Endothelial cell of umbilical vein (primary cell): ENCODE results near the gene CCDC177. TPM values are rescaled to one million over a fixed set of nuclear protein-coding genes. Genes with fewer than 3 reads are reported as not detected.

Experiments
- BruUV-seq: library from RNA; stranded (reverse); fragments of 400-500 nt; replicated peaks from 2 replicates; lab custom pipeline; 2021; lab: Mats Ljungman, UMichigan
- CTCF ChIA-PET: fragments of 300-600, 350-600 bp; sonication (Branson Sonifier 250); formaldehyde crosslinking; loops from one replicate; lab custom pipeline; 2021; ENCODE audit warnings: antibody characterized with exemption, inconsistent platforms; lab: Charles Lee
- POLR2A ChIA-PET: fragments of 300-600, 350-600 bp; sonication (Branson Sonifier 250); formaldehyde crosslinking; loops from one replicate; lab custom pipeline; 2021; ENCODE audit warnings: antibody characterized with exemption, inconsistent platforms; lab: Charles Lee
- DNase-seq: peaks from one replicate; pipeline ENCODE4 v3.0.0-alpha.2; 2011; ENCODE audit warnings: low read depth, low spot score
- FAIRE-seq: peaks from 2 replicates; lab custom pipeline; 2011; peaks lifted over from hg19 to GRCh38; lab: Jason Lieb, UNC
- H2AFZ ChIP-seq: 2 replicates; pipeline ENCODE4 v1.6.0; 2012; ENCODE audit warnings: low read depth, low read length, control low read depth, inconsistent platforms
- H3K27ac ChIP-seq: 2 replicates; pipeline ENCODE4 v1.5.1; 2011; ENCODE audit warnings: low read depth, mild to moderate bottlenecking, control low read depth, low read length, moderate library complexity; ENCODE audit not compliant: insufficient read depth
- H3K27me3 ChIP-seq, 2 experiments: 2 replicates each; pipeline versions ENCODE4 v1.6.0 to v1.6.1; 2011; ENCODE audit warnings: low read length in 2 of 2, mixed read lengths in 1 of 2; ENCODE audit not compliant: control insufficient read depth in 2 of 2, insufficient read depth in 2 of 2
- H3K36me3 ChIP-seq, 2 experiments: 2 replicates in 1 of 2; 3 replicates in 1 of 2; pipeline ENCODE4 v1.5.1; 2011; ENCODE audit warnings: low read length in 2 of 2, mild to moderate bottlenecking in 1 of 2, moderate library complexity in 1 of 2; ENCODE audit not compliant: control insufficient read depth in 2 of 2, insufficient read depth in 2 of 2; ENCODE audit errors: extremely low read depth in 1 of 2
- H3K4me1 ChIP-seq: 3 replicates; pipeline ENCODE4 v1.5.1; 2011; ENCODE audit warnings: mild to moderate bottlenecking, low read length; ENCODE audit not compliant: control insufficient read depth, insufficient read depth; ENCODE audit errors: extremely low read depth
- H3K4me2 ChIP-seq: 2 replicates; pipeline ENCODE4 v1.6.1; 2011; ENCODE audit warnings: low read length, control low read depth, mixed read lengths; ENCODE audit not compliant: insufficient read depth
- H3K4me3 ChIP-seq, 3 experiments: fragments of 200-600 bp in 1 of 3; sonication (generic), shearing (Covaris generic) in 1 of 3; replicated peaks in 1 of 3; 2 replicates each; pipeline ENCODE4 v1.5.1; 2011 to 2016; ENCODE audit warnings: control low read depth in 3 of 3, low read length in 3 of 3, mild to moderate bottlenecking in 2 of 3, inconsistent platforms in 1 of 3, low read depth in 1 of 3, moderate library complexity in 1 of 3; ENCODE audit not compliant: insufficient read depth in 1 of 3
- H3K79me2 ChIP-seq: 2 replicates; pipeline ENCODE4 v1.6.0; 2012; ENCODE audit warnings: low read length, inconsistent platforms; ENCODE audit not compliant: control insufficient read depth, insufficient read depth
- H3K9ac ChIP-seq: replicated peaks from 2 replicates; pipeline ENCODE3; 2011; ENCODE audit warnings: low read length, control low read depth; ENCODE audit not compliant: insufficient read depth; ENCODE audit errors: extremely low read depth
- H3K9me1 ChIP-seq: replicated peaks from 3 replicates; pipeline ENCODE4 v1.6.0; 2011; ENCODE audit warnings: mild to moderate bottlenecking, low read length; ENCODE audit not compliant: control insufficient read depth, insufficient read depth; ENCODE audit errors: extremely low read depth
- H3K9me3 ChIP-seq: replicated peaks from 2 replicates; pipeline ENCODE4 v1.5.1; 2012; ENCODE audit warnings: low read length, inconsistent platforms; ENCODE audit not compliant: control insufficient read depth, insufficient read depth
- H4K20me1 ChIP-seq: replicated peaks from 2 replicates; pipeline ENCODE3; 2011; ENCODE audit warnings: mild to moderate bottlenecking, low read length; ENCODE audit not compliant: control insufficient read depth, insufficient read depth; ENCODE audit errors: extremely low read depth
- EZH2 ChIP-seq: IDR thresholded peaks from 2 replicates; pipeline ENCODE4 v1.6.1; 2012; ENCODE audit warnings: borderline replicate concordance, low read depth, mild to moderate bottlenecking, moderate library complexity, low read length, inconsistent platforms; ENCODE audit not compliant: severe bottlenecking
- FOS ChIP-seq: IDR thresholded peaks from 2 replicates; pipeline ENCODE4 v1.6.1; 2011; ENCODE audit warnings: mild to moderate bottlenecking, low read length, moderate library complexity, borderline replicate concordance; ENCODE audit not compliant: insufficient read depth
- GATA2 ChIP-seq: IDR thresholded peaks from 2 replicates; pipeline ENCODE4 v1.7.0; 2011; ENCODE audit warnings: low read depth, mild to moderate bottlenecking, moderate library complexity, mixed read lengths, low read length; ENCODE audit not compliant: insufficient read length, insufficient read depth
- JUN ChIP-seq: IDR thresholded peaks from 2 replicates; pipeline ENCODE4 v1.6.1; 2011; ENCODE audit warnings: borderline replicate concordance, low read depth; ENCODE audit not compliant: insufficient read length, insufficient read depth
- MYC ChIP-seq: IDR thresholded peaks from one replicate; pipeline ENCODE4 v1.6.1; 2011; ENCODE audit warnings: mild to moderate bottlenecking, low read depth, low read length
- POLR2A ChIP-seq: IDR thresholded peaks from 2 replicates; pipeline ENCODE4 v1.6.1; 2012; ENCODE audit warnings: low read depth, mild to moderate bottlenecking, control low read depth, low read length
- POLR2AphosphoS5 ChIP-seq: IDR thresholded peaks from 2 replicates; pipeline ENCODE4 v1.6.1; 2012; ENCODE audit warnings: low read depth, mild to moderate bottlenecking, control low read depth, low read length, moderate library complexity; ENCODE audit not compliant: insufficient read depth
- dilution Hi-C: fragments of 300-500 bp; cut with MboI; formaldehyde crosslinking; loops from one replicate; pipeline ENCODE4 v1.15.0; 2019; ENCODE audit warnings: low sequenced_read_pairs; ENCODE audit not compliant: extremely low pct_ligation_motif_present
- intact Hi-C: fragments of 100-400 bp; cut with micrococcal nuclease; formaldehyde crosslinking; loops from one replicate; pipeline ENCODE4 v1.10.0; 2022
- polyA plus RNA-seq, 4 experiments: library from polyadenylated mRNA; depleted of rRNA in 3 of 4; stranded (reverse) in 3 of 4; unstranded in 1 of 4; fragments of >200 nt; gene quantifications; 2 replicates each; pipeline versions ENCODE4 v1.2.1 to v1.2.3, GENCODE V29; 2011 to 2012; ENCODE audit warnings: missing spikeins in 1 of 4
- total RNA-seq: library from RNA; stranded (reverse); gene quantifications from 2 replicates; pipeline ENCODE4 v1.2.3, GENCODE V29; 2021
- TF ChIP-seq, protein P1 (sequence below): IDR thresholded peaks from 2 replicates; pipeline ENCODE4 v1.6.1; 2011; ENCODE audit not compliant: insufficient read depth, insufficient read length
- TF ChIP-seq, protein P2 (sequence below), 2 donors: IDR thresholded peaks; 1 replicate in 1 of 2; 2 replicates in 1 of 2; pipeline ENCODE4 v1.5.1; 2011; ENCODE audit warnings: low read length in 2 of 2, mild to moderate bottlenecking in 2 of 2, moderate library complexity in 2 of 2, control low read depth in 1 of 2, inconsistent platforms in 1 of 2, low read depth in 1 of 2; ENCODE audit not compliant: insufficient read depth in 1 of 2; ENCODE audit errors: extremely low read depth in 1 of 2

Gene CCDC177
- total and polyA plus RNA-seq, 2 donors (not counting 3 experiments of a cell fraction or from before 2014, with no cell fraction given), result not detected

DNA sequence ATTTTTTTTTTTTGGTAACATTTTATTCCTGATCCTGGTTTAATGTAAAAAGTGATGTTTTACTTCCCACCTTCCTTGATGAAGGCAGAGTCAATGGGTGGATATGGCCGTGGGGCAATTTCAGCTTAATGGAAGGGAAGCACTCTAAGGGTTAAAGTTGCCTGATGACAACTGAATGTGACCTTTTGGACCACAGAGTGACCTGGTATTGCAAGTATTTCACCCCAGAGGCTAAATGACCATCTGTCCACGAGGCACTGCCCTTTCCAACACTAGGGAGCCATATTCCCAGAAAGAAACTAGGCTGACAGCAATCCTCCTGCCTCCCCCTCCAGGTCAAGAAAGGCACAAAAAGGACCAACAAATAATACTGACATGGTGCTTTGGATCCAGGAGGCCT lies 4.8 kb downstream of the CCDC177 start:
- no TSS peak for BruUV-seq
- ChIA-PET CTCF (interaction anchor here (2.8 kb wide), 1 partner anchor 34 kb away, joined by 12 read pairs; no protein-coding TSS in a partner anchor), POLR2A (no interaction called here)
- Histone ChIP-seq H3K79me2 (no peaks in the 10 kb centered on the region), H3K4me2 (no peak overlapping the region), H3K27me3 (peaks cover 67 to 81% of the 10 kb centered on the region in 2 experiments), H3K9ac (no peak overlapping the region), H3K9me1 (no peaks in the 10 kb centered on the region), H3K9me3 (no peaks in the 10 kb centered on the region), H3K4me3 (no peak overlapping the region), H2AFZ (no peak overlapping the region), H3K27ac (no peak overlapping the region), H4K20me1 (no peaks in the 10 kb centered on the region), H3K4me1 (peaks cover 9% of the 10 kb centered on the region), H3K36me3 (no peaks in the 10 kb centered on the region)
- FAIRE-seq (no peak), DNase-seq (no peak)
- TF ChIP-seq JUN, result no peak
- TF ChIP-seq GATA2, result no peak
- no peak for TF ChIP-seq FOS
- TF ChIP-seq, protein P1, sequence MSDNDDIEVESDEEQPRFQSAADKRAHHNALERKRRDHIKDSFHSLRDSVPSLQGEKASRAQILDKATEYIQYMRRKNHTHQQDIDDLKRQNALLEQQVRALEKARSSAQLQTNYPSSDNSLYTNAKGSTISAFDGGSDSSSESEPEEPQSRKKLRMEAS, result no peak
- no peak for TF ChIP-seq MYC
- TF ChIP-seq, protein P2, sequence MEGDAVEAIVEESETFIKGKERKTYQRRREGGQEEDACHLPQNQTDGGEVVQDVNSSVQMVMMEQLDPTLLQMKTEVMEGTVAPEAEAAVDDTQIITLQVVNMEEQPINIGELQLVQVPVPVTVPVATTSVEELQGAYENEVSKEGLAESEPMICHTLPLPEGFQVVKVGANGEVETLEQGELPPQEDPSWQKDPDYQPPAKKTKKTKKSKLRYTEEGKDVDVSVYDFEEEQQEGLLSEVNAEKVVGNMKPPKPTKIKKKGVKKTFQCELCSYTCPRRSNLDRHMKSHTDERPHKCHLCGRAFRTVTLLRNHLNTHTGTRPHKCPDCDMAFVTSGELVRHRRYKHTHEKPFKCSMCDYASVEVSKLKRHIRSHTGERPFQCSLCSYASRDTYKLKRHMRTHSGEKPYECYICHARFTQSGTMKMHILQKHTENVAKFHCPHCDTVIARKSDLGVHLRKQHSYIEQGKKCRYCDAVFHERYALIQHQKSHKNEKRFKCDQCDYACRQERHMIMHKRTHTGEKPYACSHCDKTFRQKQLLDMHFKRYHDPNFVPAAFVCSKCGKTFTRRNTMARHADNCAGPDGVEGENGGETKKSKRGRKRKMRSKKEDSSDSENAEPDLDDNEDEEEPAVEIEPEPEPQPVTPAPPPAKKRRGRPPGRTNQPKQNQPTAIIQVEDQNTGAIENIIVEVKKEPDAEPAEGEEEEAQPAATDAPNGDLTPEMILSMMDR (IDR thresholded peaks at IDR 0.05; ENCODE audit: extremely low read depth in 1 of 2, insufficient read depth in 1 of 2, low read depth in 1 of 2, low read length in 2 of 2), result no peak
- TF ChIP-seq POLR2AphosphoS5, result no peak
- TF ChIP-seq EZH2, result no peak
- no peak for TF ChIP-seq POLR2A
- dilution Hi-C loops (no loop called here), intact Hi-C loops (no loop called here)
